GM13976 (cell line): ENCODE measurements around the gene PPP1R12C.

Source experiments
- DNase-seq: peaks from one replicate; pipeline ENCODE4 v3.0.0; 2012; ENCODE audit warnings: low spot score
- in situ Hi-C: fragments of 300-500 bp; cut with MboI; formaldehyde crosslinking; loops from one replicate; pipeline ENCODE4 v1.12.0; 2022; ENCODE audit warnings: low sequenced_read_pairs, mixed read lengths, inconsistent platforms; ENCODE audit not compliant: unreplicated experiment
- TF ChIP-seq, protein P1 (sequence below): IDR thresholded peaks from 2 replicates; pipeline ENCODE4 v1.5.1; 2012; ENCODE audit warnings: borderline replicate concordance, mild to moderate bottlenecking; ENCODE audit not compliant: insufficient read depth; ENCODE audit errors: extremely low read depth, missing control alignments, control extremely low read depth

PPP1R12C gene

DNA sequence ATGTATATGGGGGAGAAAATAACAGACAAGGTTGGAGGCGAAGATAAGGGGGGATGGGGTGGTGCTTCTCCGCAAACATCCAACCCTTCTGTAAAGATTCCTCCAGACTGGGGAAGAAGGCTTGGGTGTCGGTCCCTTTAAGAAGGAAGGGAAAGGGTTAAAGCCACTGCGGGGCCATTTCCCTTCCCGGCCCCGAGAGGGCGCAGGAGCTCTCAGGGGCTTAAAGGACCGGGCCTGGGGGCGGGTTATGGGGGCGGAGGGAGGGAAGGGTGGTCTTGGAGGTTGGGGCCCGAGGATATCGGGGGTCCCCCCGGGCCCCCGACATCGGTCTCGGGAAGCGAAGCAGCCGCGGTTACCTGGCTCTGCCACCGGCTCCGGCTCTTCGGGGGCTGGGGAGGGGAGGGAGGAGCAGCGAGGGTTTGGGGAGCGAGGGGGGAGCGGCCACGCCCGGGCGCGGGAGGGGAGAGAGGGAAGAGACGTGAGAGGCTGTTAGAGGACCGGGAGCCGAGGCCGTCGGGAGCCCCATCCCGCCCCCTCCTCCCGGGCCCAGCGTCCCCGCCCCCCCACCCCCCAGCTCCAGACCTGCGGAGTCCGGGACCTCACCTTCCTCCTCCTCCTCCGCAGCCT, 28.8 kb upstream of the PPP1R12C start:
- TF ChIP-seq, protein P1, sequence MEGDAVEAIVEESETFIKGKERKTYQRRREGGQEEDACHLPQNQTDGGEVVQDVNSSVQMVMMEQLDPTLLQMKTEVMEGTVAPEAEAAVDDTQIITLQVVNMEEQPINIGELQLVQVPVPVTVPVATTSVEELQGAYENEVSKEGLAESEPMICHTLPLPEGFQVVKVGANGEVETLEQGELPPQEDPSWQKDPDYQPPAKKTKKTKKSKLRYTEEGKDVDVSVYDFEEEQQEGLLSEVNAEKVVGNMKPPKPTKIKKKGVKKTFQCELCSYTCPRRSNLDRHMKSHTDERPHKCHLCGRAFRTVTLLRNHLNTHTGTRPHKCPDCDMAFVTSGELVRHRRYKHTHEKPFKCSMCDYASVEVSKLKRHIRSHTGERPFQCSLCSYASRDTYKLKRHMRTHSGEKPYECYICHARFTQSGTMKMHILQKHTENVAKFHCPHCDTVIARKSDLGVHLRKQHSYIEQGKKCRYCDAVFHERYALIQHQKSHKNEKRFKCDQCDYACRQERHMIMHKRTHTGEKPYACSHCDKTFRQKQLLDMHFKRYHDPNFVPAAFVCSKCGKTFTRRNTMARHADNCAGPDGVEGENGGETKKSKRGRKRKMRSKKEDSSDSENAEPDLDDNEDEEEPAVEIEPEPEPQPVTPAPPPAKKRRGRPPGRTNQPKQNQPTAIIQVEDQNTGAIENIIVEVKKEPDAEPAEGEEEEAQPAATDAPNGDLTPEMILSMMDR: peak; percentile 41
- in situ Hi-C loops: no loop called here
- peak; percentile 79 for DNase-seq

DNA sequence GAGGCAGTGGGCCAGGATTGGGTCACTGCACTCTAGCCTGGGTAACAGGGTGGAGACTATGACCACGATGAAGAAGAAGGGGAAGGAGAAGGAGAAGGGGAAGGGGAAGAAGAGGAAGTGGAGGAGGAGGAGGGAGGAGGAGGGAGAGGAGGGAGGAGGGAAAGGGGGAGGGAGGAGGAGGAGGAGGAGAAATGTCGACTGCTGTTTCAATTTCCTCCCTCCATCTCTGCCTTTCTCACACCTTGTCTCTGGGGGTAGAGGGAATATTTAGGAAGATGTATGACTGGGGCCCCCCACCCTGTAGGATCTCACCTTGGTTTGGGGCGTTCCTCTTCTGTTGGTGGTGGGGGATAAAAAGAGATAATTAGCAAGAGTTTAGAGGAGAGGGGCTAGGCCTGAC, 27.8 kb upstream of the PPP1R12C start:
- no peak for DNase-seq
- in situ Hi-C loops: no loop called here
- TF ChIP-seq, protein P1: no peak

DNA sequence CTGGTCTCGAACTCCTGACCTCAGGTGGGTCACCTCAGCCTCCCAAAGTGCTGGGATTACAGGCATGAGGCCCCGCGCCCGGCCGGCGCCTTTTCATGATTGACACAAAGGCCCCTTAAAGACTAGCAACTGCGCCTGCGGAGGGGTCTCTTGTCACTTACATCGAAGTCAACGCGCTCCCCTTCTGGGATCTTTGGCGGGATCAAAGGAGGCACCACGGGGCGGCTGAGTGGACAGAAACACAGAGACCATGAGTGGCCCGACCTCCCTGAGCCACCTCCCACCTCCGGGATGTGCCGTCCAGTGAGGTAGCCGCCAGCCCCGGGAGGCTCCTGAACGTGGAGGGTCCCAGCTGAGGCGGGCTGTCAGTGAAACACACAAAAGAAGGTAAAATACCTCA, 24.3 kb upstream of the PPP1R12C start:
- in situ Hi-C loops: no loop called here
- no peak for DNase-seq

DNA sequence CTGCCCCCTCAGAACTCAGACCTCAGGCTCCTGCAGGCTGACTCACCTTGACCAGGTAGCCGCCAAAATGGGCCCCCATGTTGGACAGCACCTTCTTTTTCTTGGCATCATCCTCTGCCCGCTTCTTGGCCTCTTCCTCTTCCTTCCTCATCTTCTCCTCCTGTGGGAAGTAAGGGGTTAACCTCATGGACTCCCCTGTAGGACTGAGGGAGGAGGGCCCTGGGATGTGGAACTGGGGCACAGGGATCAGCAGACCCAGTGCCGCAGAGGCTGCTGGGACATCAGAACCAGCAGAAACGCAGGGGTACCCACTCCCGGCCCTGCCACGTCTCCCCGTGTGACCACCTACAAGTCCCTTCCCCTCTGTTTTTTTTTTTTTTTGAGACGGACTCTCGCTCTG, 20.5 kb upstream of the PPP1R12C start:
- DNase-seq: no peak
- TF ChIP-seq, protein P1: no peak
- in situ Hi-C loops: no loop called here

More for the DNA sequence above, 24.3 kb upstream of the PPP1R12C start:
- TF ChIP-seq, protein P1: no peak

DNA sequence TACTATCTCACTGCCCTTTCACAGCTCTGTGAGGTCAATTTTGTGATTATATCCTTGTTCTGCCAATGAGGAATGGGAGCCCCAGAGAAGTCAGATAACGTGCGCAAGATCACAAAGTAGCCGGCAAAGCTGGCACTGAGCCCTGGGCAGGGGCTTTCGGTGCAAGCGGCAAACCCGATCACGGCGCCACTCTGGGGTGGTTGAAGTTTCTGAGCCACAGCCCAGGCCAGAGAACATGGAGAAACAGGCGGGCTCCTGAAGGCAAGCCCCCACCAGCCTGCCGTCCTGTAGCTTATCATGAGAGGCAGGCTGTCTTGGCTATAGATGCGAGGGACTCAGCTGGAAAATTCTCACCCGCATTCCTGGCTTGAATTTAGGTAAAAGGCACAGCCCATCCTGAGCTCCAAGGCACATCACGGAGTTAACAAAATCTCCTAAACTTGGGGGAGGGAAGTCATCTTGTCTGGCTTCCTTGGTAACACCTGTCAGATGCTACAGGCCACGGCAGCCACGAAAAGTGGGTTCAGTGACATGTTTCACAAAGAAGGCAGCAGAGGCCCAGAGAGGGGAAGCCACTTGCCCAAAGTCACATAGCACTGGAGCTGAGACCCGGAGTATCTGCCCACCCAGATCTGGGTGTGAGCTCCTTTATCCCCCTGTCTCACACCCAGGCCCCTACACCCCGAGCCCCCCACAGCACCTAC, 19.1 kb upstream of the PPP1R12C start:
- TF ChIP-seq, protein P1: no peak
- in situ Hi-C loops: no loop called here

DNA sequence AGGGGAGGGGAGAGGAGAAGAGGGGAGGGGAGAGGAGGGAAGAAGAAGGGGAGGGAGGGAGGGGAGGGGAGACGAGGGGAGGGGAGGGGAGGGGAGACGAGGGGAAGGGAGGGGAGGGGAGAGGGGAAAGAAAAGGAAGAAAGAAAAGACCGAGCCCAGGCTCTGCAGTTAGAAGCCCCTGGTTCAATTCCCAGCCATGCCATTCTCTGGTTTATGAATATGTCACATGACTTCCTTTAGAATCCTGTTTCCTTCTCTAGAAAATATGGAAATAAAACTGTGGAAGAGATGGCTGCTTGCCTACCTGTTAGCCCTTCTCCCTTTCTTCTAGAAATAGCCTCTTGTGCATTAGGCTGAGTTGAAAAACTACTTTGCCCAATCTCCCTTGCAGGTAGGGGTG, 17.3 kb upstream of the PPP1R12C start:
- TF ChIP-seq, protein P1: no peak
- in situ Hi-C loops: no loop called here
- DNase-seq: no peak

More for the DNA sequence above, 19.1 kb upstream of the PPP1R12C start:
- no peak for DNase-seq
